Measurements from ENCODE around the gene PSMB3. TPM values are rescaled to one million over a fixed set of nuclear protein-coding genes. Genes with fewer than 3 reads are reported as not detected.

Gene PSMB3
- polyA plus RNA-seq, 1 of the 3 experiments (the other 2 are of a cell fraction), result 533 TPM

- DNase-seq, result no peak
- H3K9ac ChIP-seq, result no peak overlapping the region
- no peaks in the 10 kb centered on the region for H3K4me1 ChIP-seq (ENCODE audit: control insufficient read depth in 1 of 2, insufficient read depth in 2 of 2, low read depth in 1 of 2, low read length in 1 of 2)
- H3K4me2 ChIP-seq, result no peak overlapping the region
- H3K79me2 ChIP-seq (ENCODE audit: insufficient read depth), result peaks cover 7% of the 10 kb centered on the region; the same call in 1 of the 2 replicates
- no peaks in the 10 kb centered on the region for H4K20me1 ChIP-seq (ENCODE audit: insufficient read depth)
- CTCF ChIA-PET, result no interaction called here
- no peaks in the 10 kb centered on the region for H3K27me3 ChIP-seq (ENCODE audit: insufficient read depth)
- no peak overlapping the region for H3K27ac ChIP-seq (ENCODE audit: low read depth in 2 of 2, low read length in 1 of 2)
- H3K36me3 ChIP-seq (replicated peaks in 1 of 2; ENCODE audit: control insufficient read depth in 1 of 2, insufficient read depth in 2 of 2, low read length in 1 of 2), result peaks cover 34 to 64% of the 10 kb centered on the region in 2 experiments
- no peak overlapping the region for H2AFZ ChIP-seq (ENCODE audit: low read depth)
- no peaks in the 10 kb centered on the region for H3F3A ChIP-seq (replicated peaks; ENCODE audit: insufficient read depth)
- TF ChIP-seq YY1 (IDR thresholded peaks at IDR 0.05; ENCODE audit: low read depth), result no peak
- no peak for TF ChIP-seq SMC3 (IDR thresholded peaks at IDR 0.05; ENCODE audit: low read depth, low read length)
- TF ChIP-seq, protein P1, sequence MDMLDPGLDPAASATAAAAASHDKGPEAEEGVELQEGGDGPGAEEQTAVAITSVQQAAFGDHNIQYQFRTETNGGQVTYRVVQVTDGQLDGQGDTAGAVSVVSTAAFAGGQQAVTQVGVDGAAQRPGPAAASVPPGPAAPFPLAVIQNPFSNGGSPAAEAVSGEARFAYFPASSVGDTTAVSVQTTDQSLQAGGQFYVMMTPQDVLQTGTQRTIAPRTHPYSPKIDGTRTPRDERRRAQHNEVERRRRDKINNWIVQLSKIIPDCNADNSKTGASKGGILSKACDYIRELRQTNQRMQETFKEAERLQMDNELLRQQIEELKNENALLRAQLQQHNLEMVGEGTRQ (IDR thresholded peaks at IDR 0.05; ENCODE audit: borderline replicate concordance, low read depth, low read length), result no peak
- TF ChIP-seq RAD21 (IDR thresholded peaks at IDR 0.05; ENCODE audit: low read length), result no peak
- no peak for TF ChIP-seq TCF12 (IDR thresholded peaks at IDR 0.05)
- no peak for TF ChIP-seq RCOR1 (IDR thresholded peaks at IDR 0.05; ENCODE audit: low read length)
- TF ChIP-seq, protein P2, sequence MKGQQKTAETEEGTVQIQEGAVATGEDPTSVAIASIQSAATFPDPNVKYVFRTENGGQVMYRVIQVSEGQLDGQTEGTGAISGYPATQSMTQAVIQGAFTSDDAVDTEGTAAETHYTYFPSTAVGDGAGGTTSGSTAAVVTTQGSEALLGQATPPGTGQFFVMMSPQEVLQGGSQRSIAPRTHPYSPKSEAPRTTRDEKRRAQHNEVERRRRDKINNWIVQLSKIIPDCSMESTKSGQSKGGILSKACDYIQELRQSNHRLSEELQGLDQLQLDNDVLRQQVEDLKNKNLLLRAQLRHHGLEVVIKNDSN (IDR thresholded peaks at IDR 0.05; ENCODE audit: borderline replicate concordance, low read depth), result no peak
- TF ChIP-seq MEF2A (IDR thresholded peaks at IDR 0.05; ENCODE audit: borderline replicate concordance, low read depth), result no peak
- no peak for TF ChIP-seq RFX5 (IDR thresholded peaks at IDR 0.05; ENCODE audit: low read length)
- TF ChIP-seq, protein P3, sequence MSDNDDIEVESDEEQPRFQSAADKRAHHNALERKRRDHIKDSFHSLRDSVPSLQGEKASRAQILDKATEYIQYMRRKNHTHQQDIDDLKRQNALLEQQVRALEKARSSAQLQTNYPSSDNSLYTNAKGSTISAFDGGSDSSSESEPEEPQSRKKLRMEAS (IDR thresholded peaks at IDR 0.05; ENCODE audit: low read depth), result no peak
- no peak for TF ChIP-seq MXI1 (IDR thresholded peaks at IDR 0.05; ENCODE audit: low read depth, low read length)
- no peak for TF ChIP-seq FOXJ3 (CRISPR knock-in tag; IDR thresholded peaks at IDR 0.05)
- no peak for TF ChIP-seq NRF1 (IDR thresholded peaks at IDR 0.05; ENCODE audit: low read depth, low read length)
- TF ChIP-seq FOXM1 (IDR thresholded peaks at IDR 0.05; ENCODE audit: low read depth), result no peak
- POLR2A ChIA-PET, result no interaction called here
- WGBS (ENCODE audit: low lambda C conversion rate), result 91% methylated on average over 7 of the region's 7 CpGs
- H3K4me3 ChIP-seq (ENCODE audit: low read depth in 2 of 2, low read length in 1 of 2), result no peak overlapping the region
- H3K9me3 ChIP-seq, result no peaks in the 10 kb centered on the region
- no peaks in the 10 kb centered on the region for H3K9me2 ChIP-seq
Observed at GRCh38 chr17:38809828-38810227, 57.3 kb downstream of the PSMB3 start.

Small RNA genes within 50 kb of the gene (small RNA-seq; reads per million reads assigned to genes)
- gene MIR4726, result 0 reads per million in 7 experiments
- gene RNA5SP440, result 0 to 1.2 (median 0) reads per million in 7 experiments
- gene RNU6-866P, result 0 reads per million in 7 experiments

Other genes with a start within 250 kb of the PSMB3 start
- gene SRCIN1, start 146.8 kb upstream of the PSMB3 start, polyA plus RNA-seq (2012; rRNA removed), result 0.45 and 1.0 TPM in 2 replicates
- gene EPOP, start 77.8 kb upstream of the PSMB3 start, polyA plus RNA-seq (2012; rRNA removed), result 2.7 and 3.1 TPM in 2 replicates
- gene MLLT6, start 47.5 kb upstream of the PSMB3 start, polyA plus RNA-seq (2012; rRNA removed), result 41.5 and 43.6 TPM in 2 replicates
- gene CISD3, start 22.4 kb upstream of the PSMB3 start, polyA plus RNA-seq (2012; rRNA removed), result 12.9 and 16.5 TPM in 2 replicates
- 24.2 and 39.8 TPM in 2 replicates for gene PCGF2, start 4.4 kb upstream of the PSMB3 start, polyA plus RNA-seq (2012; rRNA removed)
- gene PIP4K2B, start 46.8 kb downstream of the PSMB3 start, polyA plus RNA-seq (2012; rRNA removed), result 29.8 and 36.7 TPM in 2 replicates
- 15.6 and 21.2 TPM in 2 replicates for gene CWC25, start 72.6 kb downstream of the PSMB3 start, polyA plus RNA-seq (2012; rRNA removed)
- 2,658 and 2,763 TPM in 2 replicates for gene RPL23, start 101.0 kb downstream of the PSMB3 start, polyA plus RNA-seq (2012; rRNA removed)
- gene LASP1, start 117.3 kb downstream of the PSMB3 start, polyA plus RNA-seq (2012; rRNA removed), result 79.7 and 102 TPM in 2 replicates
- not detected in 2 replicates for gene FBXO47, start 214.7 kb downstream of the PSMB3 start, polyA plus RNA-seq (2012; rRNA removed)

Data from SK-N-SH (cell line).